GM18870 (cell line): ENCODE results near the gene FAN1.

ENCODE experiments used
- ATAC-seq: cut with Tn5 transposase; IDR thresholded peaks from one replicate; pipeline ENCODE4 v1.9.1; 2021; ENCODE audit warnings: moderate library complexity; ENCODE audit not compliant: unreplicated experiment

Gene FAN1

DNA sequence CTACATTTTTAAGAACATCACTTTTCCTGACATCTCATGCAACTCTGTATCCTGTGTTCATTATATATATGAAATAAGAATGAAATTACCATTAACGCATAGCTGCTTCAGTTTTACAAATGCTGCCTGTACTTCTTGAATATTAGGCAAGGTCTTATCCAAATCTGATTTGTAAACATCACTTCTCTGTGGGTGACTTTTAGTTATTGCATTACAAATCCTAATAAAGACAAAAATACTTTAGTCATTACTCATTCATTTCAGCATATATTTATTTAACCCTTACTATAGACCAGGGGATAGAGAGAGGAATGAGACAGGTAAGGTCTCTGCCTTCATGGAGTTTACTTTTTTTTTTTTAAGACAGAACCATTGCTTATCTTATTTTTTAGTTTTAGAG, 51.0 kb downstream of the FAN1 start:
- ATAC-seq: no peak

DNA sequence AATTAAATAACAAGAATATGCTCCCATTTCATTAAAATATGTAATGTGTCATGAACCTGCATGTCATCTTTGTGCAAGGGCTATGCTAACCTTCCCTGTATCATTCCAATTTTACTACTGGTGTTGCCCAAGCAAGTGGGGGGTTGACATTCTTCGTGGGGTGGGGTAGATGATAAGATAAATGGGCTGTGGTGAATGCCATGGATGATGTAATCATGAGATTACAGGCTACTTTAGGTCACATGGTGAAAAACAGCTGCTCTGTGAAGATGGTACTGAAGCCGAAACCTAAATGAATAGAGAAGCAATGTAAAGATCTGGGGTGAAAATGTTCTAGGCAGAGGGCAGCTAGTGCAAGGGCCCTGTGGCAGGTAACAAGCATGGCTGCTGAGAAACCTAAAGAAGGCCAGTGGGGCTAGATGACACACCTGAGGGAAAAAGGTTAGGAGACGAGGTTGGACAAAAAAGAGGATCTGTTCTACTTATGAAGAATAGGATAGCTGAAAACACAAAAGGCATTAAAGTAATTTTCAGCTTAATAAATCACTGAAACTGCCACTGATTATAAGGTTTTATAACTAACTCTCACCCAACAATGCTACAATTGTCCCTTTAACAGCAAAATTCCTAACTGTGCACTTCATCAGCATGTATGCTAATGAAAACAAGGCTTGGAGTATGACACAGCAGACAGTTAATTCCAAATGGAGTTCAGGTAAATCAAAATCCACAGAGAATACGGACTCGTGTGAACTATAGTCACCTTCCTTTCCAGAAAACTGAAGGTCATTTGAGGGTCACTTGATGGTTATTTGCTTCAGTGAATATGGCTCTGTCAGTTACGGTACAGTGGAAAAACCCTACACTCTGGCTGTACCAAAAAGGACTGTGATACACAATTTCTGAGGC, 52.8 kb downstream of the FAN1 start:
- no peak for ATAC-seq

DNA sequence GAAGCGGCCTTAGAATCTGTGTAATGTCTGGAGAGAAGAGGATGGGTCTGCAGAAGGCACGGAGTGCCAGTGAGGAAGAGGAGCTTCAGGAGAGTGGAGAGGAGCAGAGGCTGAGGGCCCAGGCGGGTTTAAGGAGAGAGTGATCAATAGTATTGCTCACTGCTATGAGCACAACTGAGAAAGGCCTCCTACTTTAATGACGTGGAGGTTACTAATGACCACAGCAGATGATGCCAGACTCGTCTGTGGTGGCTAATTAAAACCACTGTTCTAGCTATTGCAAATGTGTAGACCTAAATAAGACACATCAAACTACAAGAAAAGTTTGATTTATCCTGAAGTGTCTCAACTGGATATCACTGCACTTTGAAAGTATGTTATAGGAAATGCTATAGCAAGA, 54.5 kb downstream of the FAN1 start:
- ATAC-seq: no peak

GRCh38 chr15:30962079-30962478, 58.4 kb downstream of the FAN1 start:
- no peak for ATAC-seq

DNA sequence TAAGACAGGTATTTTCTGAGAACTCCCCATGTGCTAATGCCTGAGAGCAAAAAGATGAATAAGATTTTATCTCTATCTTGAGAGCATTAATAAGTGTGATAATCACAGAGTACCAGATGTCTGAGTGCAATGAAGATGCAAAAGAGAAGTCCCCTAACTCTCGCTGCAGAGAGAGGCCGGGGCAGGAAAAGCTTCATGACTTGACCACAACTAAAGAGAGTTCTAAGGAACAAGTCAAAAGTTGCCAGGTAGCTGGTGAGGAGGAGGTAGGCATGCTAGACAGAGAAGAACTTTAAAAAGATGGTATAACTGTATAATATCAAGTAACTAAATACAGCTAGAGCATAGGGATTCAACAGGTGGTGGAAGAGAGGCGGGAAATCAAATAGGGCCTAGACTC, 58.9 kb downstream of the FAN1 start:
- ATAC-seq: no peak

- ATAC-seq: no peak
Measured at GRCh38 chr15:30963681-30964080, 60.0 kb downstream of the FAN1 start.

GRCh38 chr15:30969724-30970123, 66.0 kb downstream of the FAN1 start:
- no peak for ATAC-seq

- ATAC-seq: no peak
Measured at GRCh38 chr15:30973379-30973778, 69.7 kb downstream of the FAN1 start.

- ATAC-seq: no peak
Measured at GRCh38 chr15:30974112-30974511, 70.4 kb downstream of the FAN1 start.

DNA sequence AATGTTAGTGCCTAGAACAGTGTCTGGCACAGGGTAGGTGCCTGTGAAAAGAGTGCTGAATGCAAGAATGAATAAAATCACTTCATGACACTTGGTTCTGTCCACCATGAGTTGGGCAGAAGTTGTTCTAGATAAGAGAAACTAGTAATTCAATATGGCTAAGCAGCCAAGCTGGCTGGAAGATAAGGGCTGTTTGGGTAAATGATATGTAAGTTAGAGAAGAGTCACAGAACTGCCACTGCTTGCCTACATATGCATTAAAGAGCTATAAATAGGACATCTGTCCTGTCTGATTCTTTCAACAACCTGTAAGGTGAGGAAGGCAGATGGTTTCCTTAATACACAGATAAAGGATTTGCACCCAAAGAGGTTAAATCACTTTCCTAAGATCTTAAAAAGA, 74.6 kb downstream of the FAN1 start:
- no peak for ATAC-seq

DNA sequence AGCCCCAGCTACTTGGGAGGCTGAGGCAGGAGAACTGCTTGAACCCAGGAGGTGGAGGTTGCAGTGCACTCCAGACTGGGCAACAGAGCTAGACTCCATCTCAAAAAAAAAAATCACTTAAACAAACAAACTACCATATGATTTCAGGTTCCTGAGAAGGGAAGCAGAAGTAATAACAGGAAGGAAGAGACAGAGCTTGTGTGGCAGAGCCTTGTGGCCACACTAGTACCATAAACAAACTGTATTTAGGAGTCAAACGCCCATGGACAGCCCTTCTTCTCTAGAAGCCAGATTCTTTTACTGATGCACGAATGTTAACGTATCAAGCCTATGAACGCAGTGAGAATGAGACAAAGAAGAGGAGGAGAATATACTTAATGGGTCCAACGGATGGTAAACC, 75.7 kb downstream of the FAN1 start:
- ATAC-seq: no peak

DNA sequence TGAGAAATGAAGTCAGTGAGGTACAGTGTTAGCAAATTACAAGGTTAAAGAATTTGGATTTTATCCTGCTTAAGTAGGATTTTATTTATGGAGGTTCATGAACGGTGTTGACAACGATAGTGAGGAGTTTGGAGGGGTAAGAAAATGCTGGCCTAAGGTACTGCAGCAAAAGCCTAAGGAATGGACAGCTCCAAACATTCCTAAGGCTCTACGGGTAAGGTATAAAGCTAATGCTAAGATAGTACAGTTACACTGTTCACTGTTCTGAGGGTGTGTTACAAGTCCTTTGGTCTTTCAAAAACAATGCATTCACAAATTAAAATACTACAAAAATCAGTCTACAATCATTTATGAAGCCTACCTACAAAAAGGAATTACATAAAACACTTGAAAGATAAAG, 80.4 kb downstream of the FAN1 start:
- ATAC-seq: no peak

- no peak for ATAC-seq
Measured at GRCh38 chr15:30984542-30984941, 80.8 kb downstream of the FAN1 start.

- no peak for ATAC-seq
Measured at GRCh38 chr15:30985081-30985531, 81.4 kb downstream of the FAN1 start.

GRCh38 chr15:30990036-30990435, 86.3 kb downstream of the FAN1 start:
- ATAC-seq: no peak

DNA sequence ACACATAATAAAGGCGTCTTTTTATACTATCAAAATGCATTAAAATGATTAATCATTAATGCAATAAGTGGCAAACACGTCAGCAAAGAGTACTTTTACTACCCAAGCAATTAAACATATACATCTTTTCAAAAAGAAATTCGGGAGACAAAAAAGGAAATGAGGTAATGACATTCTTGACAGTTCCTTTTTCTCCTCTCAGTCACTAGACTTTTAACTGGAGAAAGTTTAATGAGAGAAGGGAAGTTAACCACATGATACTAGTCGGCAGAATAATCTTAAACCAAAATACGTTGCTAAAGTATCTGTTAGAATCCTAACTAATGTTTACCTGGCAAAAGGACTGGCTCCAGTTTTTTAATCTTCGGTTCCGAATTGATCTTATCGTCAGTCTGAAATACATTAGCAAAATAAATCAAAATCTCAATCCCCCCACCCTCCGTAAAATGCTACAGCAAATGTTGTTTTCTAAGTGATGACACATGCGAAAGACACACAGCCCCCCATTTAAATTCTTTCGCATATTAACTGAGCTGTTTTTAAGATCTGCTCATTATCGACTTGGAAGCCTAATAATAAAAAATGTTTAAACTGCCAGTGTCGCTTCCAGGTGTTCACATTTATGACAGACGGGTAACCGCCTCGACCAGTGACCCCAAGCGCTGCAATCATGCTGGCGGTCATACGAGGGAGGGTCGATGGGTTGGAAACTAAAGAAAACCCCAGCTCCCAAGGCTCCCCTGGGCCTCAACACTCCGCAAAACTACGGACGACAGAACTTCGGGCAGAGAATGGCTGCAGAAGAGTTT, 86.9 kb downstream of the FAN1 start:
- peak; percentile 4 for ATAC-seq

DNA sequence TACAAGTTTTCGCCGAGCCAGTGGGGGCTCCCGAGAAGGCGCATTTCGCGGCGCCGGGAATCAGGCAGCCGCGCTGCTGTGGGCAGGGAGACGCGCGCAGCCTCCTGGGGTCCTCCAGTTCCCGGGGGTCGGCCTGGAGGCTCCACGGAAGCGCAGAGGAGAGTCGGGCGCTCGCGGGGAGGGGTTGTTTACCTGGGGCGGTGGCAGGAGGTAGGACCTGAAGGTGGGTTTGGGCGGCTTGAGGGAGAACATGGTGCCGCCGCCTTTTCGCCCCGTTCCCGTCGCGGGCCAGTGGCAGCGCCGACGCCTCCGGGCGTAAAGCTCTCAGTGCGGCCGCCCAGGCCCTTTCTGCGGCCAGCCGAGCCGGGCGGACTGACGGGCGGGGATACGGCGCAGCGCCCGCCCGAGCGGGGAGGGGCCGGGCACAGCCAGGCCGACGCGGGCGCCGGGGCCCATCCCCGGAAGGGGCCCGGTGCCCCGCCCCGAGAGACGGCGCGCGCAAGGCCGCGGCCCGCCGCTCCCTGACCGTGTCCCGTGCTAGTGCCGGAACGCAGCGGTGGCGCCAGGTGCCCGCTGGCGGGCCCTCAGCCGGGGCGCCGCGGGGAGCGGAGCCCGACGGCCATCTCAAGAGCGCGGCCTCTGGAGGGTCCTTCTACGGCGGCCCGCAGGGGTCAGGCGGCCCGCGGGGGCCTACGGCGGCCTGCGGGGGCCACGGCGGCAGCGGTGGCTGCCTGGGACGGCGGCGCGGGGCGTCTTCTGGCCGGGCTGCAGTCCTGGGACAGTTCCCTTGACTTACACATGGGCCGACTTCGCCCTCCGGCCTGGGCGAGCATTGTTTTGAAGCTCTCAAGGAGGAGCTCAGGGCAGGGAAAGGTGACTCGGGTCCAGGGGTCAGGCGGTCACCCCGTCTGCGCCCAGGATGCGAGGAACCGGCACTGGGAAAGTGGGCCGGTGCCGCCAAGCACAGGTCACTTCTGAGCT, 87.8 kb downstream of the FAN1 start, which contains the start of gene MTMR10:
Gene MTMR10, minus strand, starts transcription at position 374 of the 981 bp plus-strand sequence. Its CDS starts 122 bp downstream, at position 252.
- ATAC-seq: peak; percentile 55

- no peak for ATAC-seq
Measured at GRCh38 chr15:30992249-30992864, 88.6 kb downstream of the FAN1 start.
